Measurements from ENCODE around the gene UROC1.

Gene UROC1

GRCh38 chr3:126476166-126477060 is 41.2 kb downstream of the UROC1 start:
- peaks cover 30% of the 10 kb centered on the region for H3K4me1 ChIP-seq (ENCODE audit: insufficient read depth, low read length, poor library complexity, severe bottlenecking)

GRCh38 chr3:126475413-126476114 is 42.0 kb downstream of the UROC1 start, which contains the start of gene ZXDC:
Gene ZXDC (minus strand): TSS chr3:126475891. CDS start chr3:126475865, 26 bp downstream.
- Histone ChIP-seq H3K36me3 (ENCODE audit: insufficient read depth, low read length) (peaks cover 11% of the 10 kb centered on the region), H3K9me2 (replicated peaks; ENCODE audit: low read depth, low read length) (no peaks in the 10 kb centered on the region), H3K4me1 (ENCODE audit: insufficient read depth, low read length, poor library complexity, severe bottlenecking) (peaks cover 38% of the 10 kb centered on the region), H3K4me2 (ENCODE audit: low read depth, low read length, poor library complexity, severe bottlenecking) (peak within 1 kb of the TSS; percentile 94), H3F3A (ENCODE audit: low read depth) (peaks cover 4% of the 10 kb centered on the region; the same call in 1 of the 2 replicates), H2AFZ (ENCODE audit: low read length) (peak within 1 kb of the TSS; percentile 75), H3K4me3 (ENCODE audit: low read length, poor library complexity, severe bottlenecking) (peak within 1 kb of the TSS; percentile 81), H3K9ac (ENCODE audit: low read depth, low read length, poor library complexity, severe bottlenecking) (peak within 1 kb of the TSS; percentile 90), H3K9me3 (ENCODE audit: insufficient read depth, low read depth, low read length) (no peaks in the 10 kb centered on the region), H4K20me1 (ENCODE audit: insufficient read depth, low read length, poor library complexity, severe bottlenecking) (peaks cover 44% of the 10 kb centered on the region), H3K79me2 (ENCODE audit: insufficient read depth, low read length) (peaks cover 46% of the 10 kb centered on the region), H3K27me3 (ENCODE audit: insufficient read depth, low read length, poor library complexity, severe bottlenecking) (no peaks in the 10 kb centered on the region)
- TF ChIP-seq CTCF (conservative IDR thresholded peaks at IDR 0.05; ENCODE audit: low read length), result peak; percentile 39
- no peak for TF ChIP-seq EZH2phosphoT487 (IDR thresholded peaks at IDR 0.05; ENCODE audit: borderline replicate concordance)

More at GRCh38 chr3:126476166-126477060, 41.2 kb downstream of the UROC1 start:
- H3K27me3 ChIP-seq (ENCODE audit: insufficient read depth, low read length, poor library complexity, severe bottlenecking), result no peaks in the 10 kb centered on the region
- H3F3A ChIP-seq (ENCODE audit: low read depth), result peaks cover 4% of the 10 kb centered on the region; the same call in 1 of the 2 replicates
- H3K4me2 ChIP-seq (ENCODE audit: low read depth, low read length, poor library complexity, severe bottlenecking), result peak overlapping the region; percentile 78
- peaks cover 38% of the 10 kb centered on the region for H3K79me2 ChIP-seq (ENCODE audit: insufficient read depth, low read length)
- H2AFZ ChIP-seq (ENCODE audit: low read length), result peak overlapping the region; percentile 75
- H3K9me2 ChIP-seq (replicated peaks; ENCODE audit: low read depth, low read length), result no peaks in the 10 kb centered on the region
- peaks cover 35% of the 10 kb centered on the region for H4K20me1 ChIP-seq (ENCODE audit: insufficient read depth, low read length, poor library complexity, severe bottlenecking)
- TF ChIP-seq CTCF (conservative IDR thresholded peaks at IDR 0.05; ENCODE audit: low read length), result no peak
- TF ChIP-seq EZH2phosphoT487 (IDR thresholded peaks at IDR 0.05; ENCODE audit: borderline replicate concordance), result no peak
- H3K4me3 ChIP-seq (ENCODE audit: low read length, poor library complexity, severe bottlenecking), result peak overlapping the region; percentile 71
- peak overlapping the region; percentile 60 for H3K9ac ChIP-seq (ENCODE audit: low read depth, low read length, poor library complexity, severe bottlenecking)
- peaks cover 2% of the 10 kb centered on the region for H3K36me3 ChIP-seq (ENCODE audit: insufficient read depth, low read length)
- no peaks in the 10 kb centered on the region for H3K9me3 ChIP-seq (ENCODE audit: insufficient read depth, low read depth, low read length)

- peaks cover 54% of the 10 kb centered on the region for H3K79me2 ChIP-seq (ENCODE audit: insufficient read depth, low read length)
- no peak overlapping the region for H2AFZ ChIP-seq (ENCODE audit: low read length)
- no peaks in the 10 kb centered on the region for H3K27me3 ChIP-seq (ENCODE audit: insufficient read depth, low read length, poor library complexity, severe bottlenecking)
- peak overlapping the region; percentile 81 for H3K4me3 ChIP-seq (ENCODE audit: low read length, poor library complexity, severe bottlenecking)
- peak overlapping the region; percentile 90 for H3K9ac ChIP-seq (ENCODE audit: low read depth, low read length, poor library complexity, severe bottlenecking)
- H3K9me3 ChIP-seq (ENCODE audit: insufficient read depth, low read depth, low read length), result no peaks in the 10 kb centered on the region
- peaks cover 4% of the 10 kb centered on the region; the same call in 1 of the 2 replicates for H3F3A ChIP-seq (ENCODE audit: low read depth)
- peaks cover 45% of the 10 kb centered on the region for H3K4me1 ChIP-seq (ENCODE audit: insufficient read depth, low read length, poor library complexity, severe bottlenecking)
- H3K36me3 ChIP-seq (ENCODE audit: insufficient read depth, low read length), result peaks cover 19% of the 10 kb centered on the region
- no peak; the same call in 1 of the 2 replicates for TF ChIP-seq CTCF (conservative IDR thresholded peaks at IDR 0.05; ENCODE audit: low read length)
- TF ChIP-seq EZH2phosphoT487 (IDR thresholded peaks at IDR 0.05; ENCODE audit: borderline replicate concordance), result no peak
- H3K4me2 ChIP-seq (ENCODE audit: low read depth, low read length, poor library complexity, severe bottlenecking), result peak overlapping the region; percentile 94
- H3K9me2 ChIP-seq (replicated peaks; ENCODE audit: low read depth, low read length), result no peaks in the 10 kb centered on the region
- H4K20me1 ChIP-seq (ENCODE audit: insufficient read depth, low read length, poor library complexity, severe bottlenecking), result peaks cover 52% of the 10 kb centered on the region
Observed at GRCh38 chr3:126474498-126475412, 42.8 kb downstream of the UROC1 start.

All from Loucy (cell line).